Measurements from ENCODE around the gene GLOD4. TPM values are rescaled to one million over a fixed set of nuclear protein-coding genes. Genes with fewer than 3 reads are reported as not detected.
"Not testable (repeated sequence)": the region's sequence is repeated elsewhere in the genome, so short reads cannot be mapped to it uniquely, and the experiment has no call there.

GLOD4 gene
- polyA plus RNA-seq, 1 experiment: 42.2 TPM

DNA sequence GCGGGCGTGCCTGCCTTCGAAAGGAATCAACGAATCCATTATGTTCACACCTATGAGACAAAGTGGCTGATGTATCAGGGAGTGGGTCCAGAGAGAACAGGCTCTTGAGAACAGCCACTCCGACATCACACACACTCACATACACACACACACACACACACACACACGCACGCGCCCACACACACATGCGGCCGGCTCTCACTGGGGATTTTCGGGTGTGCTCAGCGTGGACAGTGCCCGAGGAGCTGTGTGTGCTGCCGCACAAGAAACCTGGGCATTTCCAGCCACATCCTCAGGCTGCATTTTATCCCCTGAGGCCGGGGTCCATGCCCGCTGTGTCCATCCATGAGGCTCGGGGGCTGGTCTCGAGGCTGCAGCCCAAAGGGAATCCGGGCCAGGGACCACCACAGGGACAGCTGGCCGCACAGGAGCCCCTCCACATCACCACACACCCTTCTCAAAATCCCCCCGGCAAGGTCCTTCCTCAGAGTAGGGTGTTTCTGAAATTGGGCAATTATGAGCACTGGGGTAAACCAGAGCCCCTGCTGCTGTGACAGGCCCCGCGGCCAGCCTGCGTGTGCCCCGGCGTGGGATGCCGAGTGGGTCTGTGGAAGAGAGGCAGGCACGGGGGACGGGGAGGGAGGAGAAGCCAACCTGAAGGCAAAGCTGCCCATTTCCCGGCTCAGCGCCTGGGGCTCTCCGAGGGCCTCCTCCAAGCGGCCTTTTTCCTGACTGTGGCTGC, 24.9 kb upstream of the GLOD4 start:
- Histone ChIP-seq H3K4me3 (ENCODE audit: low read depth, low read length) (no peak overlapping the region), H3K9me3 (ENCODE audit: control insufficient read depth, insufficient read depth, low read length) (no peaks in the 10 kb centered on the region; the same call in 1 of the 2 replicates), H3K27me3 (ENCODE audit: control insufficient read depth, insufficient read depth, low read length) (no peaks in the 10 kb centered on the region), H3K27ac (ENCODE audit: low read depth, low read length) (no peak overlapping the region)
- DNase-seq (ENCODE audit: low read depth, low spot score): no peak
- POLR2A ChIA-PET: no interaction called here
- CTCF ChIA-PET: no interaction called here
- TF ChIP-seq, protein P1, sequence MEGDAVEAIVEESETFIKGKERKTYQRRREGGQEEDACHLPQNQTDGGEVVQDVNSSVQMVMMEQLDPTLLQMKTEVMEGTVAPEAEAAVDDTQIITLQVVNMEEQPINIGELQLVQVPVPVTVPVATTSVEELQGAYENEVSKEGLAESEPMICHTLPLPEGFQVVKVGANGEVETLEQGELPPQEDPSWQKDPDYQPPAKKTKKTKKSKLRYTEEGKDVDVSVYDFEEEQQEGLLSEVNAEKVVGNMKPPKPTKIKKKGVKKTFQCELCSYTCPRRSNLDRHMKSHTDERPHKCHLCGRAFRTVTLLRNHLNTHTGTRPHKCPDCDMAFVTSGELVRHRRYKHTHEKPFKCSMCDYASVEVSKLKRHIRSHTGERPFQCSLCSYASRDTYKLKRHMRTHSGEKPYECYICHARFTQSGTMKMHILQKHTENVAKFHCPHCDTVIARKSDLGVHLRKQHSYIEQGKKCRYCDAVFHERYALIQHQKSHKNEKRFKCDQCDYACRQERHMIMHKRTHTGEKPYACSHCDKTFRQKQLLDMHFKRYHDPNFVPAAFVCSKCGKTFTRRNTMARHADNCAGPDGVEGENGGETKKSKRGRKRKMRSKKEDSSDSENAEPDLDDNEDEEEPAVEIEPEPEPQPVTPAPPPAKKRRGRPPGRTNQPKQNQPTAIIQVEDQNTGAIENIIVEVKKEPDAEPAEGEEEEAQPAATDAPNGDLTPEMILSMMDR (IDR thresholded peaks at IDR 0.05; ENCODE audit: low read depth, low read length): no peak

DNA sequence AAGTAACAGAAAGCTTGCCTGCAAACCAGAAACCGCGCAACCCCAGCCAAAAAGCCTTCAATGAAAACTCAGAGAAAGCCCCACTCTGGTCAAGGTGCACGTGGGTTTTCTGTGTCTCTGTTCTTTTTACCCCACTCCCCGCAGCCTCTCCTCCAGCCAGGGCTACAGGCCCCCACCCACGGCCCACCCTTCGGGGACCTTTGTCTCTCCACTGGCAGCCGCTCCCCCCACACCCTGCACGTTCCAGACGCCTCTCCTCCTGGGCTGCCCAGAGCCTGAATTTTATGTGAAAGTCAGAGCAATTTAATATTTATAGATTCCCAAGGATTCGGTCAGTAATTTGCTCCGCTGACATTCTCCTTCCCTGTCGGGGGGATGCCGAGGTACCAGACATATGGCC, 24.3 kb upstream of the GLOD4 start:
- CTCF ChIA-PET: no interaction called here

DNA sequence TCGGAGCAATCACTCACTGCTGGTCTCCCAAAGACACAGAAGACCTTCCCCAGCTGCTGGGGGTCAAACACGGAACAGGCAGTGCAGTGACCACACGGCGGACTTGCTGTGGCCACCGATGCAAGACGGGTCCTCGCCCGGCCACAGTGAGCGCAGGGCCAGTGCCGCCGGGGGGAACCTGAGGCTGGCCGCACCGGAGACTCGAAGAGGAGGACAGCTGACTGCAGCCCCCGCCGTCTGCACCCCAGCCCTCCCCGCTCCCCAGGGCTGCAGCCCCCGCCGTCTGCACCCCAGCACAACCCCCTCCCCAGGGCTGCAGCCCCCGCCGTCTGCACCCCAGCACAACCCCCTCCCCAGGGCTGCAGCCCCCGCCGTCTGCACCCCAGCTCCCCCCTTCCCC, 23.8 kb upstream of the GLOD4 start:
- H3K27ac ChIP-seq (ENCODE audit: low read depth, low read length); H3K27me3 ChIP-seq (ENCODE audit: control insufficient read depth, insufficient read depth, low read length); CTCF ChIA-PET; H3K9me3 ChIP-seq (ENCODE audit: control insufficient read depth, insufficient read depth, low read length); POLR2A ChIA-PET; DNase-seq (ENCODE audit: low read depth, low spot score); H3K4me3 ChIP-seq (ENCODE audit: low read depth, low read length): not testable (repeated sequence)

More for the DNA sequence above, 24.3 kb upstream of the GLOD4 start:
- Histone ChIP-seq H3K27me3 (ENCODE audit: control insufficient read depth, insufficient read depth, low read length) (no peaks in the 10 kb centered on the region), H3K4me3 (ENCODE audit: low read depth, low read length) (no peak overlapping the region), H3K27ac (ENCODE audit: low read depth, low read length) (no peak overlapping the region), H3K9me3 (ENCODE audit: control insufficient read depth, insufficient read depth, low read length) (no peaks in the 10 kb centered on the region; the same call in 1 of the 2 replicates)
- TF ChIP-seq, protein P1 (IDR thresholded peaks at IDR 0.05; ENCODE audit: low read depth, low read length): no peak
- POLR2A ChIA-PET: no interaction called here
- no peak for DNase-seq (ENCODE audit: low read depth, low spot score)

DNA sequence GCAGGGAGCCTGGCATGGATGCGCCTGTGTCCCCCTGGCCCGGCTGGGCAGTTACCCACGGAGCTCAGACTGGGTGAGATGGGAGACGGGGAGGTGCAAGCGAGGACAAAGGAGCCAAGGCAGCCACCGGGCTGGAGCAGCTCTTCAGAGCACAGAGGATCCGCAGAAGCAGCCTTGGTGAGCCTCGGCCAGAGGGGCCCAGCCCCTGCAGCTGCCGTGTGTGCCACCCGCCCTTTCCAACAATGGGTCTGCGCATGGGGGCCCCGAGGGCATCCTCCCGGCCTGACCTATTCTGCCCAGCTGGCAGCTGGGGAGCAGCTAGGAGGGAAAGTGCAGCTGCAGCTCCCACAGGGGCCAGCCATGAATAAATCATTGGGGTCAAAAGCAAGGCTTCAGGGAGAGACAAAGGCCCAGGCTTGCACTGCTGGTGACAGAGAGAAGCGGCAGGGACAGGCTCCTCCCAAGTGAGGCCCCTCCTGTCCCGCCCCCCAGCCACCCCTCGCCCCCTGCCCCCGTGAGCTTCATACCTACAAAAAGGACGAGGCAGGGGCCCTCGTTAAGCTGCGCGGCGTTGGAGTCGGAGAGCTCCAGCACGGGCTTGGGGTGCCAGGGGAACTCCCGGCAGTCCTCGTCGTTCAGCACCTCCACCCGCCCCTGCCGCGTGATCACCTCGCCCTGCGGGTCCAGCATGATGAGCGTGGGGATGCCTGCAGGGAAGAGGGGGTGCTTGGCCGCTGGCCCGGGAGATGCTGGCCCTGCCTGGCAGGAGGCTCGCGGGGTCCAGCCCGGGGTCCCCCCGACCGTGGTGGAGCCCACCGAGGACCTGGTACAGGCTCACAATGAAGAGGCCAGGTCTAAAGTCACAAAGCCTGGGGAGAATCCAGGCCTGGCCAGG, 22.7 kb upstream of the GLOD4 start:
- TF ChIP-seq, protein P1 (IDR thresholded peaks at IDR 0.05; ENCODE audit: low read depth, low read length): no peak
- H3K4me3 ChIP-seq (ENCODE audit: low read depth, low read length): no peak overlapping the region
- no peaks in the 10 kb centered on the region for H3K27me3 ChIP-seq (ENCODE audit: control insufficient read depth, insufficient read depth, low read length)
- DNase-seq (ENCODE audit: low read depth, low spot score): no peak
- CTCF ChIA-PET: no interaction called here
- H3K27ac ChIP-seq (ENCODE audit: low read depth, low read length): no peak overlapping the region
- H3K9me3 ChIP-seq (ENCODE audit: control insufficient read depth, insufficient read depth, low read length): no peaks in the 10 kb centered on the region; the same call in 1 of the 2 replicates
- POLR2A ChIA-PET: no interaction called here

DNA sequence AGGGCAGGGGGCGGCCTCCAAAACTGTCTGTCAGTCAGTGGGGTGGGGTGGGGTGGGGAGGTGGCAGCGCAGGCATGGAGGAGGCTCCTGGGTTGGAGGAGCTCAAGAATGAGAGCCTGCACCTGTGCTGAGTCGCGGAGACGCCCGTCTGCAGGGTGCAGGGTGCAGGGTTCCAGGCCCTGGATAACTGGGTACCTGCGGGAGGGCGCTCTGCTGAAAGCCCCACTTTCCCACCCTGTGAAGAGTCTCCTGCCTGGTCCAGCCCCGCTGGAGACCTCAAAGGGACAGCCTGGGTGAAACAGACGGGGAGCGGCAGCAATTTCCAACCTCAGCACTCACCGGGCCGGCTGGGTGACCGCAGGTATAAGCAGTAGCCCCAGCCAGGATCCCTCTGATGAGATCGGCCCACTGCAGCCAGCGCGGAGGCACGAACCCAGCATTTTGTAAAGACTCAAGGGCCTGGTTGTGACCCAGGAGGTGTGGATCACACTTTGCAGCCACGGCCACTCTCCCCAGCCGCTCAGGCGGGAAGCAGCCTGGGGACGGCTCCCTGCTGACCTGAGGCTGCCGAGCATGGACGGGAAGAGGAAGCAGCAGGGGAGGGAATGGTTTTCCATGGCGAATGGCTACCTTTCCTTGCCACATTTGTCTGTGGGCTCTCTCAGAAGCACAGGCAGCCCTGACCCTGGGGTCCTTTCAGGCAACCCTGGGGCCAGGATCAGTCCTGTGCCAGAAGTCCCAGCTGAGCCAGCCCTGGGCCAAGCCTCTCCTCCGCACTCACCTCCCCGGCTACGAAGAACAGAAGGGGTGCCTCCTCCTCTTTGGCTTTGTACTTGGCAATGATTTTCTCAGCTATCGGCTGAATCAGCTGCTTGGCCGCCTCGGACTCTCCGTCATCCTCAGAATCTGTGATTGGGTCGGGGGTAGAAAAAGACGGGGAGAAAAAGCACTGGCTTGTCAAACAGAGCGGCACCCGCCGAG, 21.1 kb upstream of the GLOD4 start:
- DNase-seq (ENCODE audit: low read depth, low spot score): no peak
- ChIA-PET POLR2A (no interaction called here), CTCF (no interaction called here)
- TF ChIP-seq, protein P1 (IDR thresholded peaks at IDR 0.05; ENCODE audit: low read depth, low read length): no peak
- Histone ChIP-seq H3K4me3 (ENCODE audit: low read depth, low read length) (no peak overlapping the region), H3K9me3 (ENCODE audit: control insufficient read depth, insufficient read depth, low read length) (no peaks in the 10 kb centered on the region; the same call in 1 of the 2 replicates), H3K27me3 (ENCODE audit: control insufficient read depth, insufficient read depth, low read length) (no peaks in the 10 kb centered on the region), H3K27ac (ENCODE audit: low read depth, low read length) (no peak overlapping the region)
